Measurements from ENCODE around the gene PTGES2. TPM values are rescaled to one million over a fixed set of nuclear protein-coding genes. Genes with fewer than 3 reads are reported as not detected.
A peak's percentile ranks its signal among the peaks of the same experiment; 100 is the strongest.
"Not testable (repeated sequence)": the region's sequence is repeated elsewhere in the genome, so short reads cannot be mapped to it uniquely, and the experiment has no call there.

PTGES2 gene
- polyA plus RNA-seq, 1 of the 3 experiments (the other 2 are of a cell fraction), result 141 TPM

DNA sequence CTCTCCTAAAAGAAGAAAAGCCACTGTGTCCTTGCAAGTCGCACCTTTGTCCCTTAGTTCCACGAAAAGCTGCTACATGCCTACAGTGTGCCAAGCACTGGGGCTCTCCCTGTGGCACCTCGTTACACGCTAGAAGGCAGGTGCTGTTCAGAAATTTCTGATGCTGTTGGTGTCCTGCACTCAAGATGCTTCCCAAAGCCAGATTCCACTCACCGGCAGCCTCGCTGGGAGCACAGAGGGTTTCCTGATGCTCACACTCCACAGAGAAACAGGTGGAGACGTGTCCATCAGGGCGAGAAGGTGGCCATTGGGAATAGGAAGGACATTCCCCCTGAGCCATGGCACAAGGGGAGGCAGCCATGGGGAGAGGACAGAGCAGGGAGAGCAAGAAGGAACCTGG, 3.8 kb upstream of the PTGES2 start:
- H3K9ac ChIP-seq; H3F3A ChIP-seq (replicated peaks; ENCODE audit: insufficient read depth); H3K4me3 ChIP-seq (ENCODE audit: low read depth in 2 of 2, low read length in 1 of 2); H3K27me3 ChIP-seq (ENCODE audit: insufficient read depth); H3K9me3 ChIP-seq; H3K27ac ChIP-seq (ENCODE audit: low read depth in 2 of 2, low read length in 1 of 2); POLR2A ChIA-PET; H3K9me2 ChIP-seq; DNase-seq; H3K4me2 ChIP-seq; H2AFZ ChIP-seq (ENCODE audit: low read depth); H4K20me1 ChIP-seq (ENCODE audit: insufficient read depth); CTCF ChIA-PET; H3K36me3 ChIP-seq (replicated peaks in 1 of 2; ENCODE audit: control insufficient read depth in 1 of 2, insufficient read depth in 2 of 2, low read length in 1 of 2): not testable (repeated sequence)
- Histone ChIP-seq H3K79me2 (ENCODE audit: insufficient read depth) (peaks cover 10% of the 10 kb centered on the region; the same call in 1 of the 2 replicates), H3K4me1 (ENCODE audit: control insufficient read depth in 1 of 2, insufficient read depth in 2 of 2, low read depth in 1 of 2, low read length in 1 of 2) (peaks cover 0 to 18% of the 10 kb centered on the region in 2 experiments; a peak in 1 of 4 replicates)
- 73% methylated on average over 8 of the region's 8 CpGs for WGBS (ENCODE audit: low lambda C conversion rate)

DNA sequence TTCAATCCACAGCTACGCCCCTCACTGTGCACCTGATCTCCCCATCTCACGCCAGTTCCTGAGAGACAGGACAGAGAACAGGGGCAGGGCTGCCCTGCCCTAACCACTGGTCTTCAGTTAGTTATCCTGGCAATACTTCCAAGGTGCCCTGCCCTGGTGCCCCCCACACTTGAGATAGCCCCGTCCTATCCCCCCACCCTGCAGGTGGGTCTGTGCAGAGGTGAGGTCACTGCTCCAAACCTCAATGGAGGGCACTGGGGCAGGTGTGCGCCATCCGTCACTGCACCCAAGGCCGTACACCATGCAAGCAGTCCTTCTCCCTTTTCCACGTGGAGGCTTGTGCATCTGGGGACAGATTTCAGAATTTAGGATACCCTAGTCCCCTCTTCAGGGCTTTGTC, 3.1 kb upstream of the PTGES2 start:
- H3K9ac ChIP-seq; H3K36me3 ChIP-seq (replicated peaks in 1 of 2; ENCODE audit: control insufficient read depth in 1 of 2, insufficient read depth in 2 of 2, low read length in 1 of 2); H3K27me3 ChIP-seq (ENCODE audit: insufficient read depth); H3K9me3 ChIP-seq; H2AFZ ChIP-seq (ENCODE audit: low read depth); DNase-seq; CTCF ChIA-PET; H3K4me3 ChIP-seq (ENCODE audit: low read depth in 2 of 2, low read length in 1 of 2); H3F3A ChIP-seq (replicated peaks; ENCODE audit: insufficient read depth); H3K4me2 ChIP-seq; H3K27ac ChIP-seq (ENCODE audit: low read depth in 2 of 2, low read length in 1 of 2); POLR2A ChIA-PET; H4K20me1 ChIP-seq (ENCODE audit: insufficient read depth); H3K9me2 ChIP-seq: not testable (repeated sequence)
- Histone ChIP-seq H3K79me2 (ENCODE audit: insufficient read depth) (peaks cover 17% of the 10 kb centered on the region), H3K4me1 (ENCODE audit: control insufficient read depth in 1 of 2, insufficient read depth in 2 of 2, low read depth in 1 of 2, low read length in 1 of 2) (peaks cover 0 to 24% of the 10 kb centered on the region in 2 experiments; a peak in 1 of 4 replicates)
- WGBS (ENCODE audit: low lambda C conversion rate), result 67% methylated on average over 5 of the region's 7 CpGs

DNA sequence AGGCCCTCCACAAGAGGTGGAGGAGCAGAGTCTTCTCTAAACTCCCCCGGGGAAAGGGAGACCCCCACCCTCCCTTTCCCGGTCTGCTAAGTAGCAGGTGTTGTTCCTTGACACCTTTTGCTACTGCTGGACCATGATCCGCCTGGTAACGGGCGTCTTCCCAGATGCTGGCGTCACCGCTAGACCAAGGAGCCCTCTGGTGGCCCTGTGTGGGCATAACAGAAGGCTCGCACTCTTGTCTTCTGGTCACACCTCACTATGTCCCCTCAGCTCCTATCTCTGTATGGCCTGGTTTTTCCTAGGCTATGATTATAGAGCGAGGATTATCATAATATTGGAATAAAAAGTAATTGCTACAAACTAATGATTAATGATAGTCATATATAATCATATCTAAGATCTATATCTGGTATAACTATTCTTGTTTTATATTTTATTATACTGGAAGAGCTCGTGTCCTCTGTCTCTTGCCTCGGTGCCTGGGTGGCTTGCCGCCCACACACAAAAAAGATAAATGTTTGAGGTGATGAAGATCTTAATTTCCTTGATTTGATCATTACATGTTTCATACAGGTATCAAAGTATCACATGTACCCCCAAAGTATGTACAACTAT, 2.6 kb upstream of the PTGES2 start:
- H3F3A ChIP-seq (replicated peaks; ENCODE audit: insufficient read depth); H3K27me3 ChIP-seq (ENCODE audit: insufficient read depth); H4K20me1 ChIP-seq (ENCODE audit: insufficient read depth); H3K4me2 ChIP-seq; H3K9me3 ChIP-seq; H3K4me3 ChIP-seq (ENCODE audit: low read depth in 2 of 2, low read length in 1 of 2); DNase-seq; H3K9me2 ChIP-seq; H2AFZ ChIP-seq (ENCODE audit: low read depth); H3K27ac ChIP-seq (ENCODE audit: low read depth in 2 of 2, low read length in 1 of 2); H3K36me3 ChIP-seq (replicated peaks in 1 of 2; ENCODE audit: control insufficient read depth in 1 of 2, insufficient read depth in 2 of 2, low read length in 1 of 2); POLR2A ChIA-PET; H3K9ac ChIP-seq: not testable (repeated sequence)
- CTCF ChIA-PET, result interaction anchor here (6.3 kb wide), 1 partner anchor 14 kb away, joined by 82 read pairs; no protein-coding TSS in a partner anchor
- WGBS (ENCODE audit: low lambda C conversion rate), result 33% methylated on average over 10 of the region's 12 CpGs
- Histone ChIP-seq H3K79me2 (ENCODE audit: insufficient read depth) (peaks cover 17% of the 10 kb centered on the region), H3K4me1 (ENCODE audit: control insufficient read depth in 1 of 2, insufficient read depth in 2 of 2, low read depth in 1 of 2, low read length in 1 of 2) (peaks cover 0 to 27% of the 10 kb centered on the region in 2 experiments; a peak in 1 of 4 replicates)
- TF ChIP-seq, protein P1, sequence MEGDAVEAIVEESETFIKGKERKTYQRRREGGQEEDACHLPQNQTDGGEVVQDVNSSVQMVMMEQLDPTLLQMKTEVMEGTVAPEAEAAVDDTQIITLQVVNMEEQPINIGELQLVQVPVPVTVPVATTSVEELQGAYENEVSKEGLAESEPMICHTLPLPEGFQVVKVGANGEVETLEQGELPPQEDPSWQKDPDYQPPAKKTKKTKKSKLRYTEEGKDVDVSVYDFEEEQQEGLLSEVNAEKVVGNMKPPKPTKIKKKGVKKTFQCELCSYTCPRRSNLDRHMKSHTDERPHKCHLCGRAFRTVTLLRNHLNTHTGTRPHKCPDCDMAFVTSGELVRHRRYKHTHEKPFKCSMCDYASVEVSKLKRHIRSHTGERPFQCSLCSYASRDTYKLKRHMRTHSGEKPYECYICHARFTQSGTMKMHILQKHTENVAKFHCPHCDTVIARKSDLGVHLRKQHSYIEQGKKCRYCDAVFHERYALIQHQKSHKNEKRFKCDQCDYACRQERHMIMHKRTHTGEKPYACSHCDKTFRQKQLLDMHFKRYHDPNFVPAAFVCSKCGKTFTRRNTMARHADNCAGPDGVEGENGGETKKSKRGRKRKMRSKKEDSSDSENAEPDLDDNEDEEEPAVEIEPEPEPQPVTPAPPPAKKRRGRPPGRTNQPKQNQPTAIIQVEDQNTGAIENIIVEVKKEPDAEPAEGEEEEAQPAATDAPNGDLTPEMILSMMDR (IDR thresholded peaks at IDR 0.05), result peak; percentile 51
